WTC11 (cell line): ENCODE results near the gene TNPO3. TPM values are rescaled to one million over a fixed set of nuclear protein-coding genes. Genes with fewer than 3 reads are reported as not detected.

Experiments
- ATAC-seq: fragments of 200-7000 bp; cut with Tn5 transposase; 2 replicates; pipeline ENCODE4 v1.10.0; 2021; ENCODE audit warnings: mild to moderate bottlenecking, moderate library complexity
- CTCF ChIA-PET: fragments of 300-600 bp; sonication (Branson Sonifier 250); formaldehyde crosslinking; loops from one replicate; lab custom pipeline; 2021; ENCODE audit warnings: antibody characterized with exemption; lab: Charles Lee
- POLR2A ChIA-PET: fragments of 350-600 bp; sonication (Branson Sonifier 250); formaldehyde crosslinking; loops from one replicate; lab custom pipeline; 2021; ENCODE audit warnings: antibody characterized with exemption; lab: Charles Lee
- DNase-seq: peaks from one replicate; pipeline ENCODE4 v3.0.0; 2021; ENCODE audit warnings: low spot score
- H3K27ac Mint-ChIP-seq: 2 replicates; pipeline ENCODE4 v1.8.0; 2021; ENCODE audit warnings: mixed read lengths
- H3K27me3 Mint-ChIP-seq: 2 replicates; pipeline ENCODE4 v1.8.0; 2021; ENCODE audit warnings: low read depth, mild to moderate bottlenecking, moderate library complexity, mixed read lengths
- H3K36me3 Mint-ChIP-seq: 2 replicates; pipeline ENCODE4 v1.8.0; 2021; ENCODE audit warnings: mixed read lengths
- H3K4me1 Mint-ChIP-seq: 2 replicates; pipeline ENCODE4 v1.8.0; 2022; ENCODE audit warnings: mixed read lengths
- H3K4me3 Mint-ChIP-seq: 2 replicates; pipeline ENCODE4 v1.8.0; 2021; ENCODE audit warnings: mild to moderate bottlenecking, moderate library complexity, mixed read lengths
- H3K9me3 Mint-ChIP-seq: 2 replicates; pipeline ENCODE4 v1.8.0; 2021; ENCODE audit warnings: mixed read lengths
- EMX1 ChIP-seq: fragments of 250-450 bp; sonication (Bioruptor Pico); IDR thresholded peaks from 2 replicates; pipeline ENCODE4 v1.8.0; 2021; ENCODE audit warnings: mild to moderate bottlenecking
- ESRRA ChIP-seq: sonication (generic); formaldehyde crosslinking; IDR thresholded peaks from 2 replicates; pipeline ENCODE4 v1.8.1; 2022; ENCODE audit warnings: mild to moderate bottlenecking, missing genetic modification reagents, borderline replicate concordance
- FOXK1 ChIP-seq: sonication (generic); formaldehyde crosslinking; IDR thresholded peaks from 2 replicates; pipeline ENCODE4 v1.8.0; 2022; ENCODE audit warnings: mild to moderate bottlenecking, moderate library complexity, missing genetic modification reagents
- FOXP4 ChIP-seq: sonication (generic); formaldehyde crosslinking; IDR thresholded peaks from 2 replicates; pipeline ENCODE4 v1.8.0; 2022; ENCODE audit warnings: mild to moderate bottlenecking, missing genetic modification reagents
- GABPB1 ChIP-seq: sonication (generic); formaldehyde crosslinking; IDR thresholded peaks from 2 replicates; pipeline ENCODE4 v1.8.1; 2023; ENCODE audit warnings: mild to moderate bottlenecking, missing genetic modification reagents
- GRHL2 ChIP-seq: fragments of 250-450 bp; sonication (Bioruptor Pico); IDR thresholded peaks from 2 replicates; pipeline ENCODE4 v1.8.0; 2022; ENCODE audit warnings: mild to moderate bottlenecking, moderate library complexity; ENCODE audit not compliant: insufficient replicate concordance, severe bottlenecking
- GTF2I ChIP-seq: fragments of 250-450 bp; sonication (Bioruptor Pico); conservative IDR thresholded peaks from 2 replicates; pipeline ENCODE4 v1.4.0; 2021; ENCODE audit warnings: mild to moderate bottlenecking
- HMGA2 ChIP-seq: fragments of 250-450 bp; sonication (Bioruptor Pico); IDR thresholded peaks from 2 replicates; pipeline ENCODE4 v1.4.0; 2021; ENCODE audit warnings: mild to moderate bottlenecking, moderate library complexity
- MAX ChIP-seq: sonication (generic); formaldehyde crosslinking; IDR thresholded peaks from 2 replicates; pipeline ENCODE4 v1.8.0; 2022; ENCODE audit warnings: mild to moderate bottlenecking, missing genetic modification reagents
- NFATC4 ChIP-seq: fragments of 250-450 bp; sonication (Bioruptor Pico); IDR thresholded peaks from 2 replicates; pipeline ENCODE4 v1.9.0; 2021; ENCODE audit warnings: mild to moderate bottlenecking
- NR1H2 ChIP-seq: sonication (generic); formaldehyde crosslinking; IDR thresholded peaks from 2 replicates; pipeline ENCODE4 v1.9.0; 2021; ENCODE audit warnings: mild to moderate bottlenecking, moderate library complexity, missing genetic modification reagents
- NR3C1 ChIP-seq: sonication (generic); formaldehyde crosslinking; conservative IDR thresholded peaks from 2 replicates; pipeline ENCODE4 v1.8.1; 2023; ENCODE audit warnings: low read depth, mild to moderate bottlenecking, missing genetic modification reagents
- SMAD4 ChIP-seq: sonication (generic); formaldehyde crosslinking; IDR thresholded peaks from 2 replicates; pipeline ENCODE4 v1.8.0; 2022; ENCODE audit warnings: mild to moderate bottlenecking, missing genetic modification reagents
- TCF7 ChIP-seq: sonication (generic); formaldehyde crosslinking; IDR thresholded peaks from 2 replicates; pipeline ENCODE4 v1.8.0; 2022; ENCODE audit warnings: mild to moderate bottlenecking, low read depth, missing genetic modification reagents, moderate library complexity
- TEAD4 ChIP-seq: sonication (generic); formaldehyde crosslinking; IDR thresholded peaks from 2 replicates; pipeline ENCODE4 v1.8.0; 2022; ENCODE audit warnings: mild to moderate bottlenecking, missing genetic modification reagents
- USF2 ChIP-seq: sonication (generic); formaldehyde crosslinking; IDR thresholded peaks from 2 replicates; pipeline ENCODE4 v1.8.1; 2023; ENCODE audit warnings: mild to moderate bottlenecking, missing genetic modification reagents, moderate library complexity
- ZNF317 ChIP-seq: sonication (generic); formaldehyde crosslinking; IDR thresholded peaks from 2 replicates; pipeline ENCODE4 v1.8.1; 2023; ENCODE audit warnings: low read depth, mild to moderate bottlenecking, moderate library complexity, missing genetic modification reagents, borderline replicate concordance
- ZNF396 ChIP-seq: fragments of 250-450 bp; sonication (Bioruptor Pico); IDR thresholded peaks from 2 replicates; pipeline ENCODE4 v1.8.0; 2021; ENCODE audit warnings: mild to moderate bottlenecking, moderate library complexity, borderline replicate concordance
- total RNA-seq: library from RNA; stranded (reverse); gene quantifications from 3 replicates; pipeline ENCODE4 v1.2.3, GENCODE V29; 2021
- TF ChIP-seq, protein P1 (sequence below): sonication (generic); formaldehyde crosslinking; IDR thresholded peaks from 2 replicates; pipeline ENCODE4 v1.8.0; 2023; ENCODE audit warnings: mild to moderate bottlenecking, missing genetic modification reagents
- TF ChIP-seq, protein P2 (sequence below): sonication (generic); formaldehyde crosslinking; conservative IDR thresholded peaks from 2 replicates; pipeline ENCODE4 v1.8.1; 2022; ENCODE audit warnings: mild to moderate bottlenecking, missing genetic modification reagents
- TF ChIP-seq, protein P3 (sequence below): fragments of 250-450 bp; sonication (Bioruptor Pico); IDR thresholded peaks from 2 replicates; pipeline ENCODE4 v1.9.0; 2021; ENCODE audit warnings: mild to moderate bottlenecking
- TF ChIP-seq, protein P4 (sequence below): sonication (generic); formaldehyde crosslinking; IDR thresholded peaks from 2 replicates; pipeline ENCODE4 v1.8.0; 2023; ENCODE audit warnings: missing genetic modification reagents

Gene TNPO3
- total RNA-seq, 1 experiment from 2014 or later, result 91.7 TPM

- TF ChIP-seq, protein P1, sequence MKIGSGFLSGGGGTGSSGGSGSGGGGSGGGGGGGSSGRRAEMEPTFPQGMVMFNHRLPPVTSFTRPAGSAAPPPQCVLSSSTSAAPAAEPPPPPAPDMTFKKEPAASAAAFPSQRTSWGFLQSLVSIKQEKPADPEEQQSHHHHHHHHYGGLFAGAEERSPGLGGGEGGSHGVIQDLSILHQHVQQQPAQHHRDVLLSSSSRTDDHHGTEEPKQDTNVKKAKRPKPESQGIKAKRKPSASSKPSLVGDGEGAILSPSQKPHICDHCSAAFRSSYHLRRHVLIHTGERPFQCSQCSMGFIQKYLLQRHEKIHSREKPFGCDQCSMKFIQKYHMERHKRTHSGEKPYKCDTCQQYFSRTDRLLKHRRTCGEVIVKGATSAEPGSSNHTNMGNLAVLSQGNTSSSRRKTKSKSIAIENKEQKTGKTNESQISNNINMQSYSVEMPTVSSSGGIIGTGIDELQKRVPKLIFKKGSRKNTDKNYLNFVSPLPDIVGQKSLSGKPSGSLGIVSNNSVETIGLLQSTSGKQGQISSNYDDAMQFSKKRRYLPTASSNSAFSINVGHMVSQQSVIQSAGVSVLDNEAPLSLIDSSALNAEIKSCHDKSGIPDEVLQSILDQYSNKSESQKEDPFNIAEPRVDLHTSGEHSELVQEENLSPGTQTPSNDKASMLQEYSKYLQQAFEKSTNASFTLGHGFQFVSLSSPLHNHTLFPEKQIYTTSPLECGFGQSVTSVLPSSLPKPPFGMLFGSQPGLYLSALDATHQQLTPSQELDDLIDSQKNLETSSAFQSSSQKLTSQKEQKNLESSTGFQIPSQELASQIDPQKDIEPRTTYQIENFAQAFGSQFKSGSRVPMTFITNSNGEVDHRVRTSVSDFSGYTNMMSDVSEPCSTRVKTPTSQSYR (CRISPR knock-in tag), result no peak
Measured at GRCh38 chr7:128941946-128942526, 112.9 kb downstream of the TNPO3 start (continued).

DNA sequence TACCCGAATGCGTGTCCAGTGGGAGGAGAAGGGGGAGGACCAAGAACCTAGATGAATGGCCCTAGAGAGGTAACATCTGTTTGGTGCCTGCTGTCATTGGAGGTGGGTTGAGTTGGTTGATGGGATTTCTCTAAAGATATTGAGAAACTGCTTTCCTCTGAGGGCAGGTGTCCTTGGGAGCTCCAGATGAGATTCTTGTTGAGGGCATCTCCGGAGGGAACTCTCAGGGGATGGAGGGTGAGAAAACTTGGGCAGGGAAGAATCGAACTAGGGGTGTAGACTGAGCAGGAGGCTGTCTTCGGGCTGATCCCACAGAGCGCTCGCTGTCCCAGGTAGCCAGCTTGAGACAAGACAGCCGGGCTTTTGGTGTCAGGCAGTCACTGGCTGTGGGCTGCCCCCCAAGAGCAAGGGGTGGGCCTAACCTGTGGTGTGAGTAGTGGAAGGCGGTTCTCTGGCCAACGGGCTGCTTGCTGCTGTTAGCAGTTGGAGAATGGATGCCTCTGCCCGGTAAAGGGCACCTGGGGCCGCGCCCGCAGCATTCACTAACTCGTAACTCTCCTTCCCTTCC is 113.5 kb downstream of the TNPO3 start:
- H3K4me3 Mint-ChIP-seq, result no peak overlapping the region
- no peak for DNase-seq
- H3K4me1 Mint-ChIP-seq, result peaks cover 11% of the 10 kb centered on the region
- H3K27ac Mint-ChIP-seq, result no peak overlapping the region
- H3K36me3 Mint-ChIP-seq, result no peaks in the 10 kb centered on the region
- H3K9me3 Mint-ChIP-seq, result no peaks in the 10 kb centered on the region
- ChIA-PET CTCF (interaction anchor here (1.4 to 2.3 kb wide), 4 partner anchors 13 to 150 kb away, joined by 4 to 15 read pairs (median 11); partner anchors contain the start of gene KCP), POLR2A (no interaction called here)
- TF ChIP-seq, protein P2, sequence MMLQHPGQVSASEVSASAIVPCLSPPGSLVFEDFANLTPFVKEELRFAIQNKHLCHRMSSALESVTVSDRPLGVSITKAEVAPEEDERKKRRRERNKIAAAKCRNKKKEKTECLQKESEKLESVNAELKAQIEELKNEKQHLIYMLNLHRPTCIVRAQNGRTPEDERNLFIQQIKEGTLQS (CRISPR knock-in tag), result no peak
- TF ChIP-seq GABPB1 (CRISPR knock-in tag) (no peak), MAX (CRISPR knock-in tag) (no peak), TEAD4 (CRISPR knock-in tag) (no peak), FOXK1 (CRISPR knock-in tag) (no peak), ESRRA (CRISPR knock-in tag) (no peak), TCF7 (CRISPR knock-in tag) (no peak), USF2 (no peak), FOXP4 (CRISPR knock-in tag) (no peak)
- H3K27me3 Mint-ChIP-seq, result peaks cover 45% of the 10 kb centered on the region
- no peak for ATAC-seq

DNA sequence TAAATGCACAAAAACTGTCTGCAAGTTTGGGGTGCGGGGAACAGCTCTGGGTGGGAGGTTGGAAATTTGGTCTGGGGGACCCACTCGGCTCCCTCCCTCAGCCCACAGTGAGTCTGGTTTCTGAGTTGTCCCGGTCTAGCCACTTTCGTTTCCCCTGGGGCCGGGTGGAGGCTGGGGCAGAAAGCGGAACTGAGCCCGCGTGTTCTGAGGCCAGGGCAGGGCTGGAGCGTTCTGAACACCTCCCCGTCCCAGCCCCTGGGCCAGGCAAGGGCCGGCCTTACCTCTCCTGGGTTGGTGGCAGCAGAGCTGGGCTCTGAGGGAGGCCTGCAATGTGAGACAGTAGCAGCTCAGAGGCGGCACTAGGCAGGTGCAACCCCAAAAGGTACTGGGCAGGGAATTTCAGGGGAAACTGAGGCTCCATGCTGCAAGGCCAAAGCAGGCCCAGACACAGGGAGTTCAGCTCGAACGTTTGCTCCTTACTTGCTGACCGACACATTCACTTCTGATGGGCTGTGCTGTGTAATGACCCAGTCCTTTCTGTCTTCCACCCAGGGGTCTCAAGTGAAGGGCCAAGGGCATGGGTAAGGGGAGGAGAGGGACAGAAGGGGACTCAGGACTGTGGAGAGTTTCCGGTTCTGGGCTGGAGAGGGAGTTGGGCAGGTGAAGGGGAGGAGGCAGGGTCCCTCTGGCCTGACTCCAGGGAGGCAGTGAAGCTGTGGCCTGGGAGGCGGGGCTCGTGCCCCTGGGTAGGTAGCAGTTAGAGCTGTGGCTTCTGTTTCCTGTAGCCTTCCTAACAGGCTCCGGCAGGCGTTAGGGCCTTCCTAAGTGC is 114.2 kb downstream of the TNPO3 start:
- CTCF ChIA-PET, result interaction anchor here (1.1 to 2.3 kb wide), 7 partner anchors 7 to 151 kb away, joined by 3 to 15 read pairs (median 7); partner anchors contain the start of gene KCP
- POLR2A ChIA-PET, result interaction anchor here (0.6 kb wide), 1 partner anchor 51 kb away, joined by 3 read pairs; no protein-coding TSS in a partner anchor
- DNase-seq, result peak; percentile 42
- no peaks in the 10 kb centered on the region for H3K9me3 Mint-ChIP-seq
- H3K27ac Mint-ChIP-seq, result no peak overlapping the region
- no peaks in the 10 kb centered on the region for H3K36me3 Mint-ChIP-seq
- H3K27me3 Mint-ChIP-seq, result peaks cover 52% of the 10 kb centered on the region
- peaks cover 11% of the 10 kb centered on the region for H3K4me1 Mint-ChIP-seq
- no peak overlapping the region for H3K4me3 Mint-ChIP-seq
- peak; percentile 12 for ATAC-seq
- no peak for TF ChIP-seq GTF2I
- TF ChIP-seq NR3C1, result no peak
- TF ChIP-seq ZNF317 (CRISPR knock-in tag), result no peak
- no peak for TF ChIP-seq NR1H2 (CRISPR knock-in tag)
- TF ChIP-seq, protein P3, sequence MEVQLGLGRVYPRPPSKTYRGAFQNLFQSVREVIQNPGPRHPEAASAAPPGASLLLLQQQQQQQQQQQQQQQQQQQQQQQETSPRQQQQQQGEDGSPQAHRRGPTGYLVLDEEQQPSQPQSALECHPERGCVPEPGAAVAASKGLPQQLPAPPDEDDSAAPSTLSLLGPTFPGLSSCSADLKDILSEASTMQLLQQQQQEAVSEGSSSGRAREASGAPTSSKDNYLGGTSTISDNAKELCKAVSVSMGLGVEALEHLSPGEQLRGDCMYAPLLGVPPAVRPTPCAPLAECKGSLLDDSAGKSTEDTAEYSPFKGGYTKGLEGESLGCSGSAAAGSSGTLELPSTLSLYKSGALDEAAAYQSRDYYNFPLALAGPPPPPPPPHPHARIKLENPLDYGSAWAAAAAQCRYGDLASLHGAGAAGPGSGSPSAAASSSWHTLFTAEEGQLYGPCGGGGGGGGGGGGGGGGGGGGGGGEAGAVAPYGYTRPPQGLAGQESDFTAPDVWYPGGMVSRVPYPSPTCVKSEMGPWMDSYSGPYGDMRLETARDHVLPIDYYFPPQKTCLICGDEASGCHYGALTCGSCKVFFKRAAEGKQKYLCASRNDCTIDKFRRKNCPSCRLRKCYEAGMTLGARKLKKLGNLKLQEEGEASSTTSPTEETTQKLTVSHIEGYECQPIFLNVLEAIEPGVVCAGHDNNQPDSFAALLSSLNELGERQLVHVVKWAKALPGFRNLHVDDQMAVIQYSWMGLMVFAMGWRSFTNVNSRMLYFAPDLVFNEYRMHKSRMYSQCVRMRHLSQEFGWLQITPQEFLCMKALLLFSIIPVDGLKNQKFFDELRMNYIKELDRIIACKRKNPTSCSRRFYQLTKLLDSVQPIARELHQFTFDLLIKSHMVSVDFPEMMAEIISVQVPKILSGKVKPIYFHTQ (CRISPR knock-in tag), result no peak
- no peak for TF ChIP-seq ZNF396 (CRISPR knock-in tag)
- TF ChIP-seq EMX1 (CRISPR knock-in tag), result no peak
- no peak for TF ChIP-seq SMAD4 (CRISPR knock-in tag)
- no peak for TF ChIP-seq NFATC4 (CRISPR knock-in tag)
- no peak for TF ChIP-seq TEAD4 (CRISPR knock-in tag)
- no peak for TF ChIP-seq GRHL2
- TF ChIP-seq, protein P4, sequence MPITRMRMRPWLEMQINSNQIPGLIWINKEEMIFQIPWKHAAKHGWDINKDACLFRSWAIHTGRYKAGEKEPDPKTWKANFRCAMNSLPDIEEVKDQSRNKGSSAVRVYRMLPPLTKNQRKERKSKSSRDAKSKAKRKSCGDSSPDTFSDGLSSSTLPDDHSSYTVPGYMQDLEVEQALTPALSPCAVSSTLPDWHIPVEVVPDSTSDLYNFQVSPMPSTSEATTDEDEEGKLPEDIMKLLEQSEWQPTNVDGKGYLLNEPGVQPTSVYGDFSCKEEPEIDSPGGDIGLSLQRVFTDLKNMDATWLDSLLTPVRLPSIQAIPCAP (CRISPR knock-in tag), result no peak
- TF ChIP-seq HMGA2, result no peak
